HCT116 (cell line): ENCODE measurements around the gene ENTHD1. TPM values are rescaled to one million over a fixed set of nuclear protein-coding genes. Genes with fewer than 3 reads are reported as not detected.

ENCODE experiments used
- ATAC-seq: fragments of 200-7000 bp; cut with Tn5 transposase; 2 replicates; pipeline ENCODE4 v1.9.1; 2020; ENCODE audit warnings: mild to moderate bottlenecking, moderate library complexity
- BruUV-seq: library from RNA; stranded (reverse); fragments of 400-500 nt; replicated peaks from 2 replicates; lab custom pipeline; 2021; lab: Mats Ljungman, UMichigan
- CTCF ChIA-PET: fragments of 300-600 bp; sonication (Branson Sonifier 250); formaldehyde crosslinking; loops from one replicate; lab custom pipeline; 2021; ENCODE audit warnings: antibody characterized with exemption; lab: Charles Lee
- POLR2A ChIA-PET: fragments of 300-600, 350-600 bp; sonication (Branson Sonifier 250); formaldehyde crosslinking; loops from one replicate; lab custom pipeline; 2021; ENCODE audit warnings: antibody characterized with exemption; lab: Charles Lee
- RAD21 ChIA-PET, 2 experiments: fragments of 300-600 bp; sonication (Branson Sonifier 250); formaldehyde crosslinking; loops; one replicate each; lab custom pipeline; 2023; ENCODE audit warnings: low total read pairs in 2 of 2; ENCODE audit not compliant: uncharacterized antibody in 2 of 2, unreplicated experiment in 2 of 2, low non-redundant PET in 1 of 2; lab: Charles Lee
- DNase-seq: peaks from one replicate; pipeline ENCODE4 v3.0.0-alpha.2; 2010; ENCODE audit warnings: low read depth, low spot score
- H2AFZ ChIP-seq: fragments of 200-600 bp; shearing (Covaris generic), sonication (generic); 2 replicates; pipeline ENCODE4 v1.6.1; 2017; ENCODE audit warnings: low read depth, mixed run types, mixed read lengths, antibody characterized with exemption, low read length; ENCODE audit not compliant: poor library complexity, severe bottlenecking
- H3K27ac ChIP-seq: 2 replicates; pipeline ENCODE4 v1.5.1; 2012; ENCODE audit warnings: low read depth, low read length
- H3K27me3 ChIP-seq: fragments of 200-600 bp; sonication (generic); 2 replicates; pipeline ENCODE4 v1.6.1; 2016; ENCODE audit warnings: mixed run types, low read length, mixed read lengths; ENCODE audit not compliant: insufficient read depth
- H3K36me3 ChIP-seq, 2 experiments: fragments of 200-500 bp in 1 of 2; fragments of 200-600 bp in 1 of 2; sonication (Bioruptor generic) in 1 of 2; sonication (generic) in 1 of 2; 2 replicates each; pipeline versions ENCODE4 v1.5.1 to v1.6.1; 2014 to 2016; ENCODE audit warnings: low read length in 2 of 2, inconsistent platforms in 1 of 2, mixed read lengths in 1 of 2, mixed run types in 1 of 2; ENCODE audit not compliant: insufficient read depth in 2 of 2, control insufficient read depth in 1 of 2
- H3K4me1 ChIP-seq, 2 experiments: fragments of 200-600 bp in 1 of 2; sonication (generic) in 1 of 2; 2 replicates each; pipeline versions ENCODE4 v1.5.1 to v1.6.1; 2012 to 2017; ENCODE audit warnings: low read length in 2 of 2, inconsistent platforms in 1 of 2, mild to moderate bottlenecking in 1 of 2, mixed read lengths in 1 of 2, mixed run types in 1 of 2, moderate library complexity in 1 of 2; ENCODE audit not compliant: insufficient read depth in 2 of 2, control insufficient read depth in 1 of 2
- H3K4me2 ChIP-seq: fragments of 200-600 bp; sonication (generic); 2 replicates; pipeline ENCODE4 v1.6.1; 2017; ENCODE audit warnings: mixed run types, low read length, mixed read lengths
- H3K4me3 ChIP-seq, 2 experiments: fragments of 200-600 bp in 1 of 2; sonication (generic) in 1 of 2; replicated peaks in 1 of 2; 2 replicates each; pipeline ENCODE4 v1.5.1; 2011 to 2016; ENCODE audit warnings: low read length in 2 of 2, control low read depth in 1 of 2, low read depth in 1 of 2, mild to moderate bottlenecking in 1 of 2, mixed read lengths in 1 of 2, mixed run types in 1 of 2
- H3K79me2 ChIP-seq: fragments of 200-600 bp; sonication (generic); 2 replicates; pipeline ENCODE4 v1.6.1; 2017; ENCODE audit warnings: mild to moderate bottlenecking, mixed run types, low read length, moderate library complexity, mixed read lengths; ENCODE audit not compliant: insufficient read depth
- H3K9ac ChIP-seq: fragments of 200-600 bp; sonication (generic); 2 replicates; pipeline ENCODE4 v1.6.1; 2016; ENCODE audit warnings: low read length, mixed read lengths
- H3K9me2 ChIP-seq: fragments of 200-600 bp; sonication (generic), shearing (Covaris generic); 2 replicates; pipeline ENCODE4 v1.6.1; 2017; ENCODE audit warnings: mixed run types, mild to moderate bottlenecking, moderate library complexity; ENCODE audit not compliant: insufficient read depth
- H3K9me3 ChIP-seq, 2 experiments: fragments of 200-500 bp in 1 of 2; fragments of 200-600 bp in 1 of 2; sonication (Bioruptor generic) in 1 of 2; sonication (generic) in 1 of 2; 2 replicates each; pipeline ENCODE4 v1.6.1; 2014 to 2017; ENCODE audit warnings: low read length in 2 of 2, mixed read lengths in 2 of 2, inconsistent platforms in 1 of 2, low read depth in 1 of 2, mild to moderate bottlenecking in 1 of 2, mixed run types in 1 of 2, moderate library complexity in 1 of 2; ENCODE audit not compliant: control insufficient read depth in 1 of 2, insufficient read depth in 1 of 2
- H4K20me1 ChIP-seq: fragments of 200-600 bp; sonication (generic), shearing (Covaris generic); 2 replicates; pipeline ENCODE4 v1.6.1; 2017; ENCODE audit warnings: mixed run types, mild to moderate bottlenecking, moderate library complexity; ENCODE audit not compliant: insufficient read depth
- CEBPB ChIP-seq: IDR thresholded peaks from 2 replicates; pipeline ENCODE4 v1.6.1; 2012; ENCODE audit warnings: low read depth
- EZH2 ChIP-seq: fragments of 200-600 bp; sonication (generic); IDR thresholded peaks from 2 replicates; pipeline ENCODE4 v1.6.1; 2017; ENCODE audit warnings: antibody characterized with exemption, mixed run types
- EZH2phosphoT487 ChIP-seq: fragments of 200-600 bp; IDR thresholded peaks from 2 replicates; pipeline ENCODE4 v1.6.1; 2018; ENCODE audit warnings: antibody characterized with exemption, borderline replicate concordance
- YY1 ChIP-seq: IDR thresholded peaks from 2 replicates; pipeline ENCODE4 v1.6.1; 2011; ENCODE audit warnings: low read length, low read depth, moderate library complexity, mild to moderate bottlenecking; ENCODE audit not compliant: insufficient replicate concordance; ENCODE audit errors: extremely low read depth
- ZFX ChIP-seq: fragments of 450-650 bp; IDR thresholded peaks from 2 replicates; pipeline ENCODE4 v1.6.1; 2017
- intact Hi-C: fragments of 100-400 bp; cut with micrococcal nuclease; formaldehyde crosslinking; loops from 2 replicates; pipeline ENCODE4 v1.10.0; 2022
- total RNA-seq: library from RNA; stranded (reverse); gene quantifications from one replicate; pipeline ENCODE4 v1.2.1, GENCODE V29; 2021; ENCODE audit not compliant: unreplicated experiment
- TF ChIP-seq, protein P1 (sequence below), 3 experiments: fragments of 200-600 bp in 1 of 3; sonication (generic) in 1 of 3; IDR thresholded peaks in 2 of 3; conservative IDR thresholded peaks in 1 of 3; 2 replicates each; pipeline ENCODE4 v1.5.1; 2012 to 2017; ENCODE audit warnings: low read depth in 2 of 3, low read length in 2 of 3, antibody characterized with exemption in 1 of 3, borderline replicate concordance in 1 of 3, control low read depth in 1 of 3, mild to moderate bottlenecking in 1 of 3, mixed read lengths in 1 of 3, mixed run types in 1 of 3, moderate library complexity in 1 of 3; ENCODE audit not compliant: insufficient read depth in 1 of 3

The ENTHD1 gene
- total RNA-seq, 1 experiment from 2014 or later = not detected

DNA sequence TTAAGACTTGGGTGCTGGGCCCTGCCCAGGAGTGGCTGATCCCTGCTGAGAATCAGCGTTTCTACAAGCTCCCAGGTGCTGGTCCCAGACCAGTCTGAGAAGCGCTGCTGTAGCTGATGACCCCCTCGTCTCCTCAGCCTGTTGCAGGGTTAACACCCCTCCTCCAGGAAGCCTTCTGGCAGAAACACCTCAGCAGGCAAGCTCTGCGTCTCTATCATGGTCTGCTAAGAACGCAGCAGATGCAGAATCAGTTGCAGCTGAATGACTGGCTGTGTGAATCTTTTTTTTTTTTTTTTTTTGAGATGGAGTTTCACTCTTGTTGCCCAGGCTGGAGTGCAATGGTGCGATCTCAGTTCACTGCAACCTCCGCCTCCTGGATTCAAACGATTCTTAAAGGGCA lies 190.5 kb downstream of the ENTHD1 start:
- Histone ChIP-seq H3K79me2 (no peaks in the 10 kb centered on the region), H3K4me2 (no peak overlapping the region), H3K27ac (no peak overlapping the region), H3K4me1 (no peaks in the 10 kb centered on the region), H3K9me2 (no peaks in the 10 kb centered on the region), H3K27me3 (no peaks in the 10 kb centered on the region; the same call in 1 of the 2 replicates), H3K4me3 (no peak overlapping the region), H4K20me1 (no peaks in the 10 kb centered on the region), H2AFZ (no peak overlapping the region), H3K36me3 (no peaks in the 10 kb centered on the region), H3K9me3 (no peaks in the 10 kb centered on the region), H3K9ac (no peak overlapping the region)
- POLR2A ChIA-PET = no interaction called here
- RAD21 ChIA-PET = no interaction called here
- intact Hi-C loops = no loop called here
- BruUV-seq = no TSS peak
- TF ChIP-seq, protein P1, sequence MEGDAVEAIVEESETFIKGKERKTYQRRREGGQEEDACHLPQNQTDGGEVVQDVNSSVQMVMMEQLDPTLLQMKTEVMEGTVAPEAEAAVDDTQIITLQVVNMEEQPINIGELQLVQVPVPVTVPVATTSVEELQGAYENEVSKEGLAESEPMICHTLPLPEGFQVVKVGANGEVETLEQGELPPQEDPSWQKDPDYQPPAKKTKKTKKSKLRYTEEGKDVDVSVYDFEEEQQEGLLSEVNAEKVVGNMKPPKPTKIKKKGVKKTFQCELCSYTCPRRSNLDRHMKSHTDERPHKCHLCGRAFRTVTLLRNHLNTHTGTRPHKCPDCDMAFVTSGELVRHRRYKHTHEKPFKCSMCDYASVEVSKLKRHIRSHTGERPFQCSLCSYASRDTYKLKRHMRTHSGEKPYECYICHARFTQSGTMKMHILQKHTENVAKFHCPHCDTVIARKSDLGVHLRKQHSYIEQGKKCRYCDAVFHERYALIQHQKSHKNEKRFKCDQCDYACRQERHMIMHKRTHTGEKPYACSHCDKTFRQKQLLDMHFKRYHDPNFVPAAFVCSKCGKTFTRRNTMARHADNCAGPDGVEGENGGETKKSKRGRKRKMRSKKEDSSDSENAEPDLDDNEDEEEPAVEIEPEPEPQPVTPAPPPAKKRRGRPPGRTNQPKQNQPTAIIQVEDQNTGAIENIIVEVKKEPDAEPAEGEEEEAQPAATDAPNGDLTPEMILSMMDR (IDR thresholded peaks at IDR 0.05 in 2 of 3, conservative IDR thresholded peaks at IDR 0.05 in 1 of 3; ENCODE audit: borderline replicate concordance in 1 of 3, insufficient read depth in 1 of 3, low read depth in 2 of 3, low read length in 2 of 3) = no peak
- no peak for TF ChIP-seq ZFX
- DNase-seq (no peak), ATAC-seq (no peak)
- CTCF ChIA-PET = no interaction called here

DNA sequence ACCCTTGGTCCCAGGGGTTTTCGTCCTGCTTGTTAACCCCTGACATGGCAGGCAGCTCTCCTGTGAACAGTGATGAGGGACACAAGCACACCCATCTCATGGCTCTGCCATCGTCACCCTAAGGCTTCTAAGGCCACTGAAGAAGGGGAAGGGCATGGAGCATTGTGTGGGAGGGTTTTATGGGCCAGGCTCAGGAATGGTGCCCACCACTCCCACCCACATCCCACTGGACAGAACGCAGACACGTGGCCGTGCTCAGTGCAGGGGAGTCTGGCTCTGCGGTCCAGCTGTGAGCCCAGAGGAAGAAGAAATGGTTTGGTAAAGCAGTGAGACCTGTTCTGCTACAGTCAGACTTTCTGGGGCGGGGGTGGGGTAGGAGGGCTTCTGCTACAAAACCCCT lies 193.0 kb downstream of the ENTHD1 start:
- Histone ChIP-seq H3K4me1 (no peaks in the 10 kb centered on the region), H3K9ac (no peak overlapping the region), H3K4me2 (no peak overlapping the region), H3K9me3 (no peaks in the 10 kb centered on the region), H3K79me2 (no peaks in the 10 kb centered on the region), H3K36me3 (no peaks in the 10 kb centered on the region), H3K9me2 (no peaks in the 10 kb centered on the region), H3K4me3 (no peak overlapping the region), H4K20me1 (no peaks in the 10 kb centered on the region), H3K27me3 (no peaks in the 10 kb centered on the region; the same call in 1 of the 2 replicates), H2AFZ (no peak overlapping the region), H3K27ac (no peak overlapping the region)
- DNase-seq = no peak
- ATAC-seq = no peak
- CTCF ChIA-PET = no interaction called here
- RAD21 ChIA-PET = no interaction called here
- no TSS peak for BruUV-seq
- TF ChIP-seq EZH2phosphoT487 = no peak
- no peak for TF ChIP-seq CEBPB
- no peak for TF ChIP-seq YY1
- TF ChIP-seq EZH2 = no peak
- intact Hi-C loops = no loop called here
- POLR2A ChIA-PET = no interaction called here
